HepG2 (cell line): ENCODE results near the gene CA11. TPM values are rescaled to one million over a fixed set of nuclear protein-coding genes. Genes with fewer than 3 reads are reported as not detected.
A peak's percentile ranks its signal among the peaks of the same experiment; 100 is the strongest.

Source experiments
- ELF1 ChIP-seq: sonication (generic); formaldehyde crosslinking; IDR thresholded peaks from 2 replicates; pipeline ENCODE4 v1.4.0; 2020; ENCODE audit warnings: missing genetic modification reagents
- HDAC2 ChIP-seq: sonication (generic); formaldehyde crosslinking; IDR thresholded peaks from 2 replicates; pipeline ENCODE4 v1.4.0; 2020; ENCODE audit warnings: missing genetic modification reagents
- RBM39 ChIP-seq: fragments of 200-400 bp; formaldehyde crosslinking; IDR thresholded peaks from one replicate; pipeline ENCODE4 v1.6.1; 2018; ENCODE audit warnings: antibody characterized with exemption, mild to moderate bottlenecking, low read depth, low read length; ENCODE audit not compliant: poor library complexity, severe bottlenecking
- SMYD3 ChIP-seq: sonication (generic); formaldehyde crosslinking; IDR thresholded peaks from 2 replicates; pipeline ENCODE4 v1.8.1; 2023; ENCODE audit warnings: mild to moderate bottlenecking, missing genetic modification reagents
- ZFAT ChIP-seq: sonication (generic); formaldehyde crosslinking; conservative IDR thresholded peaks from 2 replicates; pipeline ENCODE4 v1.8.1; 2023; ENCODE audit warnings: missing genetic modification reagents, inconsistent platforms
- ZMYM2 ChIP-seq: sonication (generic); formaldehyde crosslinking; IDR thresholded peaks from 2 replicates; pipeline ENCODE4 v1.8.0; 2022; ENCODE audit warnings: mild to moderate bottlenecking, missing genetic modification reagents
- ZNF230 ChIP-seq: sonication (generic); formaldehyde crosslinking; IDR thresholded peaks from 2 replicates; pipeline ENCODE4 v1.4.0; 2020; ENCODE audit warnings: mild to moderate bottlenecking, missing genetic modification reagents
- ZNF274 ChIP-seq: sonication (generic); formaldehyde crosslinking; IDR thresholded peaks from 2 replicates; pipeline ENCODE4 v1.5.1; 2020; ENCODE audit warnings: mild to moderate bottlenecking, missing genetic modification reagents
- ZNF335 ChIP-seq: sonication (generic); formaldehyde crosslinking; IDR thresholded peaks from 2 replicates; pipeline ENCODE4 v1.4.0; 2020; ENCODE audit warnings: missing genetic modification reagents
- ZNF510 ChIP-seq: sonication (generic); formaldehyde crosslinking; IDR thresholded peaks from 2 replicates; pipeline ENCODE4 v1.4.0; 2020; ENCODE audit warnings: low read depth, mild to moderate bottlenecking, missing genetic modification reagents
- ZNF589 ChIP-seq: sonication (generic); formaldehyde crosslinking; conservative IDR thresholded peaks from 2 replicates; pipeline ENCODE4 v1.8.0; 2022; ENCODE audit warnings: mild to moderate bottlenecking, moderate library complexity, missing genetic modification reagents
- ZNF614 ChIP-seq: IDR thresholded peaks from 2 replicates; pipeline ENCODE4 v1.6.1; 2018; ENCODE audit warnings: missing biosample characterization, missing genetic modification reagents, inconsistent platforms, borderline replicate concordance
- ZNF652 ChIP-seq: IDR thresholded peaks from 2 replicates; pipeline ENCODE4 v1.6.1; 2016; ENCODE audit warnings: low read depth, borderline replicate concordance
- polyA plus RNA-seq, 8 experiments: library from polyadenylated mRNA; depleted of rRNA in 3 of 8; stranded (reverse) in 7 of 8; unstranded in 1 of 8; fragments of >200 nt; fragmentation: Illumina TruSeq in 4 of 8; extraction: Trizol in 4 of 8; gene quantifications; 2 replicates each; pipeline versions ENCODE4 v1.2.1 to v1.2.3, GENCODE V29; 2011 to 2016; ENCODE audit warnings: low read depth in 4 of 8, missing spikeins in 1 of 8, mixed read lengths in 1 of 8; ENCODE audit not compliant: insufficient read depth in 1 of 8
- total RNA-seq, 5 experiments: library from RNA; depleted of rRNA; stranded (reverse); fragments of >200 nt; fragmentation: Illumina TruSeq; extraction: Trizol; gene quantifications; 2 replicates each; pipeline ENCODE4 v1.2.3, GENCODE V29; 2016; ENCODE audit warnings: low read depth in 1 of 5
- TF ChIP-seq, protein P1 (sequence below): sonication (generic); formaldehyde crosslinking; IDR thresholded peaks from 2 replicates; pipeline ENCODE4 v1.4.0; 2020; ENCODE audit warnings: missing genetic modification reagents, borderline replicate concordance
- TF ChIP-seq, protein P2 (sequence below): sonication (generic); formaldehyde crosslinking; IDR thresholded peaks from 2 replicates; pipeline ENCODE4 v1.5.1; 2020; ENCODE audit warnings: missing genetic modification reagents, mild to moderate bottlenecking, borderline replicate concordance
- TF ChIP-seq, protein P3 (sequence below): sonication (generic); formaldehyde crosslinking; IDR thresholded peaks from 2 replicates; pipeline ENCODE4 v1.8.0; 2022; ENCODE audit warnings: mild to moderate bottlenecking, missing genetic modification reagents, moderate library complexity
- TF ChIP-seq, protein P4 (sequence below): sonication (generic); formaldehyde crosslinking; IDR thresholded peaks from 2 replicates; pipeline ENCODE4 v1.5.1; 2020; ENCODE audit warnings: missing genetic modification reagents, mild to moderate bottlenecking, borderline replicate concordance
- TF ChIP-seq, protein P5 (sequence below): sonication (generic); formaldehyde crosslinking; conservative IDR thresholded peaks from 2 replicates; pipeline ENCODE4 v1.4.0; 2020; ENCODE audit warnings: missing genetic modification reagents

CA11 gene
- total and polyA plus RNA-seq, 2 of the 13 experiments (the other 11 are each of a cell fraction or from before 2014, with no cell fraction given), result 0.41 to 0.58 TPM

DNA sequence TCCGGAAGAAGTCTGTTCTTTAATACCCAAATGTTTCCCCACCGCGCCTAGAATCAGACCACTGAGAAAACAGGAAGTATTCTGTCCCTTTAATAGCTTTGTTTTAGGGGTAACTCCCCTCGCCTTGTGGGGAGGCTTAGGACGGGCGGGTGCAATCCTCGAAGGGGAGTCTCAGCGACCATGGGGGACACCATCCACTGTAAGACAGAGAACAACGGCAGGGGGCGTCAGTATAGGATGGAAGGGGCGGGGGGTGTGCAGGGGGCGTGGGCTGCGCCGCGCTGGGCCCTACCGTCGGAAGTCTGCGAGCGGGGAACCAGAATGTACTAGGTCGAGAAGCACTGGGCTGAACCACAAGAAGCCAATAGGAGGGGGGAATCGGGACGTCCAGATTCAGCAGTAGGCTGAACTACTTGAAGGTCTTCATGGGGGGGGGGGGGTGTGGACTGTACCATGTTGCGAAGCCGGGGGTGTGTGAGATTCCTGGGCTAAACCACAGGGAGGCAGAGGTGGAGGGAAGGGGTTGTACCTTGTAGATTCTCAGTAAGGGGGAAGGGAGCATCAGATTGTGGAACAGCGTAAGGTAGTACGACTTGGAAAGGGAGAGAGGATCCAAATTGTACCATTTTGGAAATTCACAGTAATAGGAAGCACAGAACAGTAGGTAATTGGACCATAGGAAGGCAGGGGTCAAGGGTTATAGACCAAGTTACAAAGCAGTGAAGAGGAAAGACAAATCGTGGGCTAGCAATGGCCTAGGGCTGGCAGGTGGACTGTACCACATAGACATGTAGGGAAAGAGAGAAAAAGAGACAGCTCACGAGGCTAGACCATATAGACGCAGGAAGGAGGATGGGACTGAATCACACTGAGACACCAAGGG, 7.8 kb downstream of the CA11 start (continued):
- TF ChIP-seq, protein P1, sequence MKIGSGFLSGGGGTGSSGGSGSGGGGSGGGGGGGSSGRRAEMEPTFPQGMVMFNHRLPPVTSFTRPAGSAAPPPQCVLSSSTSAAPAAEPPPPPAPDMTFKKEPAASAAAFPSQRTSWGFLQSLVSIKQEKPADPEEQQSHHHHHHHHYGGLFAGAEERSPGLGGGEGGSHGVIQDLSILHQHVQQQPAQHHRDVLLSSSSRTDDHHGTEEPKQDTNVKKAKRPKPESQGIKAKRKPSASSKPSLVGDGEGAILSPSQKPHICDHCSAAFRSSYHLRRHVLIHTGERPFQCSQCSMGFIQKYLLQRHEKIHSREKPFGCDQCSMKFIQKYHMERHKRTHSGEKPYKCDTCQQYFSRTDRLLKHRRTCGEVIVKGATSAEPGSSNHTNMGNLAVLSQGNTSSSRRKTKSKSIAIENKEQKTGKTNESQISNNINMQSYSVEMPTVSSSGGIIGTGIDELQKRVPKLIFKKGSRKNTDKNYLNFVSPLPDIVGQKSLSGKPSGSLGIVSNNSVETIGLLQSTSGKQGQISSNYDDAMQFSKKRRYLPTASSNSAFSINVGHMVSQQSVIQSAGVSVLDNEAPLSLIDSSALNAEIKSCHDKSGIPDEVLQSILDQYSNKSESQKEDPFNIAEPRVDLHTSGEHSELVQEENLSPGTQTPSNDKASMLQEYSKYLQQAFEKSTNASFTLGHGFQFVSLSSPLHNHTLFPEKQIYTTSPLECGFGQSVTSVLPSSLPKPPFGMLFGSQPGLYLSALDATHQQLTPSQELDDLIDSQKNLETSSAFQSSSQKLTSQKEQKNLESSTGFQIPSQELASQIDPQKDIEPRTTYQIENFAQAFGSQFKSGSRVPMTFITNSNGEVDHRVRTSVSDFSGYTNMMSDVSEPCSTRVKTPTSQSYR (CRISPR knock-in tag), result no peak
- TF ChIP-seq, protein P2, sequence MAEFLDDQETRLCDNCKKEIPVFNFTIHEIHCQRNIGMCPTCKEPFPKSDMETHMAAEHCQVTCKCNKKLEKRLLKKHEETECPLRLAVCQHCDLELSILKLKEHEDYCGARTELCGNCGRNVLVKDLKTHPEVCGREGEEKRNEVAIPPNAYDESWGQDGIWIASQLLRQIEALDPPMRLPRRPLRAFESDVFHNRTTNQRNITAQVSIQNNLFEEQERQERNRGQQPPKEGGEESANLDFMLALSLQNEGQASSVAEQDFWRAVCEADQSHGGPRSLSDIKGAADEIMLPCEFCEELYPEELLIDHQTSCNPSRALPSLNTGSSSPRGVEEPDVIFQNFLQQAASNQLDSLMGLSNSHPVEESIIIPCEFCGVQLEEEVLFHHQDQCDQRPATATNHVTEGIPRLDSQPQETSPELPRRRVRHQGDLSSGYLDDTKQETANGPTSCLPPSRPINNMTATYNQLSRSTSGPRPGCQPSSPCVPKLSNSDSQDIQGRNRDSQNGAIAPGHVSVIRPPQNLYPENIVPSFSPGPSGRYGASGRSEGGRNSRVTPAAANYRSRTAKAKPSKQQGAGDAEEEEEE, result no peak
- TF ChIP-seq ZNF652, result no peak
- no peak for TF ChIP-seq HDAC2 (CRISPR knock-in tag)
- no peak for TF ChIP-seq SMYD3
- TF ChIP-seq ELF1 (CRISPR knock-in tag), result 0 out of 2 replicates have a peak, but pooled peaks have one; percentile 9
- no peak for TF ChIP-seq ZNF230
- 0 out of 2 replicates have a peak, but pooled peaks have one; percentile 1 for TF ChIP-seq ZNF510 (CRISPR knock-in tag)
- TF ChIP-seq, protein P3, sequence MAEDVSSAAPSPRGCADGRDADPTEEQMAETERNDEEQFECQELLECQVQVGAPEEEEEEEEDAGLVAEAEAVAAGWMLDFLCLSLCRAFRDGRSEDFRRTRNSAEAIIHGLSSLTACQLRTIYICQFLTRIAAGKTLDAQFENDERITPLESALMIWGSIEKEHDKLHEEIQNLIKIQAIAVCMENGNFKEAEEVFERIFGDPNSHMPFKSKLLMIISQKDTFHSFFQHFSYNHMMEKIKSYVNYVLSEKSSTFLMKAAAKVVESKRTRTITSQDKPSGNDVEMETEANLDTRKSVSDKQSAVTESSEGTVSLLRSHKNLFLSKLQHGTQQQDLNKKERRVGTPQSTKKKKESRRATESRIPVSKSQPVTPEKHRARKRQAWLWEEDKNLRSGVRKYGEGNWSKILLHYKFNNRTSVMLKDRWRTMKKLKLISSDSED (CRISPR knock-in tag), result no peak
- TF ChIP-seq ZNF614 (CRISPR knock-in tag), result no peak
- 0 out of 2 replicates have a peak, but pooled peaks have one; percentile 27 for TF ChIP-seq ZNF274 (CRISPR knock-in tag)
- TF ChIP-seq, protein P4, sequence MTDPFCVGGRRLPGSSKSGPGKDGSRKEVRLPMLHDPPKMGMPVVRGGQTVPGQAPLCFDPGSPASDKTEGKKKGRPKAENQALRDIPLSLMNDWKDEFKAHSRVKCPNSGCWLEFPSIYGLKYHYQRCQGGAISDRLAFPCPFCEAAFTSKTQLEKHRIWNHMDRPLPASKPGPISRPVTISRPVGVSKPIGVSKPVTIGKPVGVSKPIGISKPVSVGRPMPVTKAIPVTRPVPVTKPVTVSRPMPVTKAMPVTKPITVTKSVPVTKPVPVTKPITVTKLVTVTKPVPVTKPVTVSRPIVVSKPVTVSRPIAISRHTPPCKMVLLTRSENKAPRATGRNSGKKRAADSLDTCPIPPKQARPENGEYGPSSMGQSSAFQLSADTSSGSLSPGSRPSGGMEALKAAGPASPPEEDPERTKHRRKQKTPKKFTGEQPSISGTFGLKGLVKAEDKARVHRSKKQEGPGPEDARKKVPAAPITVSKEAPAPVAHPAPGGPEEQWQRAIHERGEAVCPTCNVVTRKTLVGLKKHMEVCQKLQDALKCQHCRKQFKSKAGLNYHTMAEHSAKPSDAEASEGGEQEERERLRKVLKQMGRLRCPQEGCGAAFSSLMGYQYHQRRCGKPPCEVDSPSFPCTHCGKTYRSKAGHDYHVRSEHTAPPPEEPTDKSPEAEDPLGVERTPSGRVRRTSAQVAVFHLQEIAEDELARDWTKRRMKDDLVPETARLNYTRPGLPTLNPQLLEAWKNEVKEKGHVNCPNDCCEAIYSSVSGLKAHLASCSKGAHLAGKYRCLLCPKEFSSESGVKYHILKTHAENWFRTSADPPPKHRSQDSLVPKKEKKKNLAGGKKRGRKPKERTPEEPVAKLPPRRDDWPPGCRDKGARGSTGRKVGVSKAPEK (CRISPR knock-in tag), result no peak
- no peak for TF ChIP-seq RBM39
- TF ChIP-seq ZMYM2 (CRISPR knock-in tag), result 0 out of 2 replicates have a peak, but pooled peaks have one; percentile 34
- no peak for TF ChIP-seq ZFAT (CRISPR knock-in tag)
- TF ChIP-seq ZNF335 (CRISPR knock-in tag), result 0 out of 2 replicates have a peak, but pooled peaks have one; percentile 10
- TF ChIP-seq, protein P5, sequence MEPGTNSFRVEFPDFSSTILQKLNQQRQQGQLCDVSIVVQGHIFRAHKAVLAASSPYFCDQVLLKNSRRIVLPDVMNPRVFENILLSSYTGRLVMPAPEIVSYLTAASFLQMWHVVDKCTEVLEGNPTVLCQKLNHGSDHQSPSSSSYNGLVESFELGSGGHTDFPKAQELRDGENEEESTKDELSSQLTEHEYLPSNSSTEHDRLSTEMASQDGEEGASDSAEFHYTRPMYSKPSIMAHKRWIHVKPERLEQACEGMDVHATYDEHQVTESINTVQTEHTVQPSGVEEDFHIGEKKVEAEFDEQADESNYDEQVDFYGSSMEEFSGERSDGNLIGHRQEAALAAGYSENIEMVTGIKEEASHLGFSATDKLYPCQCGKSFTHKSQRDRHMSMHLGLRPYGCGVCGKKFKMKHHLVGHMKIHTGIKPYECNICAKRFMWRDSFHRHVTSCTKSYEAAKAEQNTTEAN (CRISPR knock-in tag), result no peak
- no peak for TF ChIP-seq ZNF589 (CRISPR knock-in tag)
